NCI-H526 (cell line): ENCODE results near the gene EDN2.
A peak's percentile ranks its signal among the peaks of the same experiment; 100 is the strongest.

Experiments
- DNase-seq, 2 experiments: peaks; one replicate each; lab custom pipeline; 2025; lab: John Stamatoyannopoulos, UW

Gene EDN2

DNA sequence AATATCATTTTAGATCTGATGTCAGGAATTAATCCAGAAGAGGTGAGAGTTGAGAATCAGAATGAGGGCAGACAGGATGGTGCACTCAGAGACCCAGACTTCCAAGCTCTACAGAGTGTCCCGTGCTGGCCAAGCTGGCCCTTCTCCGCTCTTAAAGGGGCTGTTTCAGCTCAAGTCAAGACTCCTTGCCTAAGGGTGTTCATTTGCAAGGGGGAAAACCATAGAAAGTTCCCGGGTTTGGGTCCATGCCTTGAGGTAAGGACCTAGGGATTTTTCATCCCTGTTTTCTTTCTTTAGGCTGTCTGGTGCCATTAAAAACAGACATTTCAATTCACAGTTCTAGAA, 47.5 kb downstream of the EDN2 start:
- DNase-seq, result no peak

DNA sequence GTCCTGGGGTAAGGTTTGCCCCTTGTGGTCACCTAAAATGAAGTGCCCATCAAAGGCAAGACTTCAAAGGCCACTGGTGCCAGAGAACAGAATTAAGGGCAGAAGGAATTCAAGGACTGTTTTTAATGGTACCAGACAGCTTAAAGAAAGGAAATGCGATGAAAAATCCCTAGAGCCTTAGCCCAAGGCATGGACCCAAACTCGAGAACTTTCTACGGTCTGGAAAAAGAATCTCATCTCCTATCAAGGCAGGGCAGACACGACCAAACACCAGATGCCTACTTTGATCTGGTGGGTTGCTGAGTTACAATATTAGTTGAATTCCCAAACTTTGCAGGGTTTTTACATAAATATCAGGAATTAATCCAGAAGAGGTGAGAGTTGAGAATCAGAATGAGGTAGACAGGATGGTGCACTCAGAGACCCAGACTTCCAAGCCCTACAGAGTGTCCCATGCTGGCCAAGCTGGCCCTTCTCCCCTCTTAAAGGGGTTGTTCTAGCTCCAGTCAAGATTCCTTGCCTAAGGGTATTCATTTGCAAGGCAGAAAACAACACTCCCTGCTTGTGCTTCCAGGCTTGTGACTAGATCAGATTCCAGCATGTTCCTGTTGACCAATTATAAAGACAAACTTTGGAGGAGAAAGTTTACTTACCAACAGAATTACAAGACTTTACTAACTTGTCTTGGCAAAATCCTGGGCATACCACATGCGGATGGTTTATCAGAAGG, 48.0 kb downstream of the EDN2 start:
- no peak for DNase-seq

DNA sequence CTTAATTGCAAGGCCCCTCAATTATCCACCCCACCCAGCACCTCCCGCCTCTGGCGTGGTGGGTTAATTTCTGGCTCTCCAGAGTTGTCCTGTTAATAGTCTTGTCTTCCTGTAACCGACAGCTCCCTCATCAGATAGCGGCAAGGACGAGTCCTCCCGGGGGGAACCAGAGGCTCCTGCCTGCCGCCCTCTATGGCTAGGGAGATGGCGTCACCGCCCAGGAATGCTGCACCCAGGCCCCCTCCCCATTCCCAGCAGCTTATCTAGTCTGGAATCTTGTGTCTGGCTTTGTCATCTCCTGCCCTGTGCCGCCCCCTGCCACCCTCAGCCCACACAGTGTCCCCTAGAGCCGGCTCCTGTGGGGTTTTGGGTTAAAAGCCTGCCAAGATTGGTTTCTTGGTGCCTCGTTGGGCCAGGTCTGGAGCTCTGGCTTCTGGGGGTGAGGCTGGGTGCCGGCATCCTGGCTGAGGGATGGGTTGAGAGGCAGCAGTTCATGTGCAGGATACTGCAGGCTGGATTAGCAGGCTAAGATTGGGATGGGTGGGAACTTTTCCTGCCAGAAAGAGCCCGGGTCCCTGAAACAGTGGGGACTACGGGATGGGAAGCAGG, 48.8 kb downstream of the EDN2 start:
- no peak for DNase-seq

DNA sequence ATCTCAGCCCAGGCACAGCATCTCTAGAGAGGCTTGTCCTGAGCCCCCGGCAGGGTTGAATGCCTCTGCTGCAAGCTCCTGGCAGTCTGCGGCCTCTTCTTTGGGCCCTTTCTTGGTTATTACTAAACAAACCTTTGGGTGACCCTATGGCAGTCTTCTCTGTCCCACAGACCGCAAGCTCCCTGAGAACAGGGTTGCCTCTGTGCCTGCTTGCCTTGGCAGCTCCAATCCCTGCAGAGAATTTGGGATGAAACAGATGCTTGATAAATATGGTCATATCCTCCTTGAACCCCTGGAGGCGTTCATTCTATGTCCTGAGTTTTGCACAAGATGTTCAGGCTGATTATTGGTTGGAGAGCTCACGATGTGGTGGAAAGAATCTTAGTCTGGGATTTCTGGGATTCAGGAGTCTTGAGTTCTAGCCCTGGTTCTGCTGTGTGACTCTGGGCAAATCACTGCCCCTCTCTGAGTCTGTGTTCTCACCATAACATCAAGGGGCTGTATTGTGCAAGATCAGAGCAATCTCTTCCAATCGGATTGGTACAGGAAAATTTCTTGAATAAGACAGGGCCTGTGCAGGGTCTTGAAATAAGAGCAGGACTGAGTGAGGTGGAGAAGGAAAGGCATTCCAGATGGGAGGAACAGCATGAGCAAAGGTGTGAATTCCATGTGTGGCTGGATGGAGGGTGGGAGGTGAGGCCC, 49.6 kb downstream of the EDN2 start:
- no peak for DNase-seq

DNA sequence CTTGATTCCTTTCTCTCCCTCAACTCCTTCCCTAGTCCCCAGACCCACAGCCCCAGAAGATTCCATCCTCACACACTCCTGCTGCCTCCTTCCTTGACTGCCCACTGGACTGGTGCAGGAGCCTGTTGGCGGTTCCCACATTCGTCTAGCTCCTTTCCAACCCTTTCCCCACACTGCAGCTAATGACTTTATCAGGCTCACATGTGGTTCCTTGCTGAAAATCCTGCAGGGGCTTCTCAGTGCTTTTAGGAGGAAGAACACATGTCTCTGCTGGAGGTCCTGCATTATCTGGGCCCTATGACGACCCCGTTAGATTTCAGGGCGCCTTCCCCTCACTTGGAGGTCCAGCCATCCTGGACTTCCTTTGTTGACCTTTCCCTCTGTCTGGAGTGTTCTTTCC, 50.2 kb downstream of the EDN2 start:
- no peak for DNase-seq

DNA sequence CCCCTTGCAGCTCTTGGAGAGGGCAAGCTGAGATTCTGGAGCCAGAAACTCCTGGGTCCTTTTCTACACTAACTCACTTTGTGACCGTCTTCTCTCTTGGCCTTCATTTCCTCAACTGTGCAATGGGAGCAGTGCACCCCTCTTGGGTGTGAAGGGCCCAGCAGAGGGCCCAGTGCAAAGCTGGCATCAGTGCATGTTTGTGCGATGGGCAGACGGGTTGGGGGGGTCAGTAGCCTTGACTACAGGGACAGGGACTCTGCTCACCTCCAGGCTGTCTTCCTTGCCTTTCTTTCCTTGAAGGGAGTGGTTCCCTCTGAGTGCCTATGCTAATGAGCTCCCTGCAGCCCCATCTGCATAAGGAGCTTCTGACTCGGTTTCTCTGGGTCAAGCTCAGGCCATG, 51.0 kb downstream of the EDN2 start:
- no peak for DNase-seq

DNA sequence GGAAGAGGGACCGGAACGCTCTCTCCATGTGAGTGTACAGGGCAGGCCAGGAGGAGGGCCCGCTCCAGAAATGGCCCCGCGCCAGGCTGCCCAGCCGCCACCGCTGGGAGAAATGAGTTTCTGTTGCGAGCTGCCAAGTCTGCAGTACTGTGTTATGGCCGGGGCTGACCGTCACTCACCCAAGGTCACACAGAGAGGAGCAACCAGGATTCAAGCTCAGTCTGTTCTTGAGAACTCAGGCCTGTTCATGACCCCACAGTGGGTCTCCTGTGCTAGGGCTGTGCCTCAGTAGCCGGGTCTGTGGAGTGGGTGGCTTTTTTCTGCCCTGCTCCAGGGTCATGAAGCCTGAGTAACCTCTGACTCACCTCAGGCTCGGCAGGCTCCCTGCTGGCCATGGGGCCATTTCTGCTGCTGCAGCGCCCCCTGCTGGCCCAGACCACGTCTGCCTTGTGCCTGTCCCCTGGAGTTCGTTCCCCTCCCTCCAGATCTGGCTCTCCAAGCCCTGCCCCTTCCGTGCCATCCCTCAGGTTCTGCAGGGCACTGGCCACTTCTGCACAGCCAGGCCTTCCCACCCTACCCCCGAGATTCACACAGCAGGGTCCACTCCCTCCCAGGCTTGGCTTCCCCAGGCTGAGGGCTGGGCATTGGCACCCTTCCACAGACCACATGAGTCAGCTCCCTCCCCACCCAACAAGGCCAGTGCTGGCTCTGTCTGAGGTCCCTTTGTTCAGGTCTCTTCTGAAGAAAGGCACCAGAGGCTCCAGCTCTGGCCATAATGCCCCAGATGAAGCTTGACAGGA, 51.8 kb downstream of the EDN2 start:
- peak; percentile 51 to 89 for DNase-seq

DNA sequence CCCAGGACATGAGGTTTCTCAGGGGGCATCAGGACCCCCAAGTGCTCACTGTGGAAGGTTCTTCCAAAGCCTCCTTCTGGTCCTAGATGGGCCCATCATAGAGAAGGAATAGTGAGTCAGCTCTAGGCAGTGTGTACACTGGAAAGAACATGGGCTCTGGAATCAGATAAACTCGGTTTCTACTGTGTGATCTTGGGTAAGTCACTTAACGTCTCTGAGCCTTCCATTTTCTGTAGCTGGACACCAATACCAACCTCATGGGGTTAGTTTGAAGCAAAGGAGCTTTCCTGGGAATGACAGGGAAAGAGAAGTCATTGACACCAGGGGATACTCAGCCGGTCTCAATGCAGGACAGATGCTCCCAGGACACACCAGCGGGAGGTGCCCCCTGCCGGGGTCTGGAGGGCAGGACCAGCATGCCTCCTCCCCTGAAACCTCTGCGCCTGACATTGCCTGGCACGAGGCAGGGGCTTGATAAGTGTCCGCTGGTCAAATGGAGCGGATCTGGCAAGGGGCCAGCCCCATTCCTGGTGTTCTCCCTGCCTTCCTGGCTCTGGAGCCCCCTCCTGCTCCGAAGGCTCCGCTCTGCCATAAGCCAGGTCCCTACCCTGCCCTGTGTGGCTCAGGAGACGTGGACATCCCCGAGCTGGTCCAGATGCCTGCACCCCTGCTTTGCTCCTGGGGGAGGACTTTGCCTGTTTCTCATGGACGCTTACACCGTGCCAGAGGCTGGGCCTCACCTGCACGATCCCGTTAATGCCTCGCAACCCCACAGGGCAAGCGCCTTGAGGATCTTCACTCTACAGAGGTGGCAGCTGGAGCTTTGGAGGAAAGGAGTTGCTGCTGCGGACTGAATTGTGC, 52.8 kb downstream of the EDN2 start:
- no peak for DNase-seq

DNA sequence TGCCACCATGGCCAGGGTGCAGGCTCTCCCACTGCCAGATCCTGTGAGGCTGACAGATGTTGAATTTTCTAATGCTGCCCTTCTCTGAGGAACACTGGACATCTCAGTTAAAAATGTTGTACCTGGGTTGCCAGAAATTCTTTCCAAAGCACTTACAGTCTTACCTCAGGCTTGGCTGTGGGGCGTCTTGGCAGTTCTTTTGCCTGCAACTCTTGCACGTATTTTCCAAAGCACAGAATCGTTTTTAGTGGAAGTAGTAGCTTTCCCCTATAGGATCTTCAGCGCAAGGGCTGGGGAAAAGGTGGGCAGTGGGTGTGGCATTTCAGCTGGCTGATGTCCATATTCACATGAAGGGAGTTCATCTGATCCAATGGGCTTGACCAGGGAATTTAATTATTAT, 53.9 kb downstream of the EDN2 start:
- no peak for DNase-seq

DNA sequence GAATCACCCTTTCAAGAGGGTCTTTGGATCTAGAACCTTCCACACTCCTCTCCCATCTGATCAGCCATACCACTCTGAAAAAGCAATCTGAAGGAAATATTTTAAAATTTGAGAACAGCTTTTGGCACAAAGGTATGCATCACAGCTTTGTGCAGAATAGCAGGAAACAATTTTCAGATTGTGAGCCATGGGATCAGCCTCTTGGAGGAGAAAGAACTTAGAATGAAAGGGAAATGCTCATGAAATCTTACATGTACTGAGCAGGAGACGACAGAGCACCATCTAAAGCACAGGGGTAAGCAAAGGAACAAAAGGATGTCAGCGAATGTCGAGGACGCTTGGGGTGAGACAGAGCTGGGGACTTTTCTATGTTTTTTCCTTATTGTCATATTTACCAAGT, 54.4 kb downstream of the EDN2 start:
- no peak for DNase-seq

DNA sequence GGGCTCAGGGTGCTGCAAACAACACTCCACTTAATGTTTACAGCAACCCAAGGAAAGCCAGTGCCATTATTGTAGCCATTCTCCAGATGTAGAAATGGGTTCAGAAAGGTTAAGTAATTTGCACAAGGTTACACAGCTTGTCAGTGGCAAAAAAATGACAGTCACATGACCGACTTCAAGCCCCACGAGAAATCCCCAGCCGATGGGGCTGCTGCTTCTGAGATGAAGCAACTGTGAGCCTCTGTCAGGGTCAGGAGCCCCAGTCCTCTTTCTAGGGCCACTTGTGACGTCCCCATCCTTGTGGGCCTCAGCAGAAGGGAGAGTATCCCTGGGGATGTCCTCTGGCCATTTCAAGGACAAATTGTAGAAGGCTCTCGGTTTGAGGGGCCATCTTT, 54.8 kb downstream of the EDN2 start:
- DNase-seq, result no peak
